ENCODE measurements around the gene SLC2A4RG. TPM values are rescaled to one million over a fixed set of nuclear protein-coding genes. Genes with fewer than 3 reads are reported as not detected.

SLC2A4RG gene
- 10 to 100 TPM; 31.0 to 34.4 TPM for total RNA-seq

GRCh38 chr20:63739130-63740069, at the start of gene SLC2A4RG:
TSS of gene SLC2A4RG (plus strand) at chr20:63739776. CDS start at chr20:63739913, 137 bp downstream.
- ChIA-PET POLR2A (interaction anchor here (0.9 to 1.6 kb wide), 3 partner anchors 11 to 31 kb away, joined by 5 to 9 read pairs (median 5); partner anchors contain the start of genes ARFRP1 and ZGPAT), CTCF (interaction anchor here (0.9 to 1.7 kb wide), 4 partner anchors 11 to 32 kb away, joined by 3 to 11 read pairs (median 4); partner anchors contain the start of genes ARFRP1 and ZGPAT)

GRCh38 chr20:63690003-63690897, 49.3 kb upstream of the SLC2A4RG start:
- POLR2A ChIA-PET = no interaction called here
- CTCF ChIA-PET = no interaction called here

GRCh38 chr20:63690898-63691710, 48.5 kb upstream of the SLC2A4RG start:
- ChIA-PET POLR2A (no interaction called here), CTCF (interaction anchor here (1.0 kb wide), 1 partner anchor 16 kb away, joined by 3 read pairs; the partner anchor contains the start of genes ARFRP1 and ZGPAT)

GRCh38 chr20:63691711-63692435, 47.7 kb upstream of the SLC2A4RG start:
- ChIA-PET CTCF (interaction anchor here (1.0 kb wide), 1 partner anchor 16 kb away, joined by 3 read pairs; the partner anchor contains the start of genes ARFRP1 and ZGPAT), POLR2A (no interaction called here)

- CTCF ChIA-PET = no interaction called here
- POLR2A ChIA-PET = no interaction called here
Measured at GRCh38 chr20:63692436-63693082, 47.0 kb upstream of the SLC2A4RG start.

- ChIA-PET POLR2A (no interaction called here), CTCF (no interaction called here)
Measured at GRCh38 chr20:63693083-63693732, 46.4 kb upstream of the SLC2A4RG start.

- CTCF ChIA-PET = no interaction called here
- POLR2A ChIA-PET = no interaction called here
Measured at GRCh38 chr20:63693733-63694583, 45.6 kb upstream of the SLC2A4RG start.

GRCh38 chr20:63694584-63695423, 44.8 kb upstream of the SLC2A4RG start:
- ChIA-PET POLR2A (no interaction called here), CTCF (no interaction called here)

GRCh38 chr20:63695424-63696305, 43.9 kb upstream of the SLC2A4RG start:
- POLR2A ChIA-PET = no interaction called here
- CTCF ChIA-PET = interaction anchor here (3.8 kb wide), 1 partner anchor 12 kb away, joined by 15 read pairs; the partner anchor contains the start of genes ARFRP1 and ZGPAT

- POLR2A ChIA-PET = no interaction called here
- CTCF ChIA-PET = interaction anchor here (3.8 kb wide), 1 partner anchor 11 kb away, joined by 15 read pairs; the partner anchor contains the start of genes ARFRP1 and ZGPAT
Measured at GRCh38 chr20:63696306-63696627, 43.3 kb upstream of the SLC2A4RG start.

GRCh38 chr20:63696628-63697356, 42.8 kb upstream of the SLC2A4RG start, which contains the start of gene TNFRSF6B:
TSS of gene TNFRSF6B (plus strand) at chr20:63696652. CDS start at chr20:63696768, 116 bp downstream.
- CTCF ChIA-PET = interaction anchor here (1.2 to 3.8 kb wide), 3 partner anchors 11 to 277 kb away, joined by 3 to 15 read pairs (median 3); partner anchors contain the start of genes ARFRP1, LIME1 and ZGPAT
- POLR2A ChIA-PET = no interaction called here

- ChIA-PET POLR2A (interaction anchor here (0.7 to 1.8 kb wide), 2 partner anchors 10 to 63 kb away, joined by 3 to 10 read pairs; partner anchors contain the start of genes ARFRP1 and ZGPAT), CTCF (interaction anchor here (1.2 to 3.8 kb wide), 3 partner anchors 10 to 276 kb away, joined by 3 to 15 read pairs (median 3); partner anchors contain the start of genes ARFRP1, LIME1 and ZGPAT)
Measured at GRCh38 chr20:63697357-63697867, 42.2 kb upstream of the SLC2A4RG start.

GRCh38 chr20:63697868-63698545, 41.6 kb upstream of the SLC2A4RG start:
- POLR2A ChIA-PET = interaction anchor here (0.7 to 1.8 kb wide), 5 partner anchors 9 to 178 kb away, joined by 3 to 10 read pairs (median 4); partner anchors contain the start of genes ARFRP1, LIME1 and ZGPAT
- CTCF ChIA-PET = interaction anchor here (1.0 to 3.8 kb wide), 5 partner anchors 10 to 276 kb away, joined by 3 to 15 read pairs (median 5); partner anchors contain the start of genes ARFRP1, LIME1 and ZGPAT

Data from activated CD8-positive, alpha-beta memory T cell treated with anti-CD3 and anti-CD28 coated beads for 36 hours (primary cell).